Measurements from ENCODE around the gene CDK14.

GRCh38 chr7:91226411-91226810, 630.3 kb downstream of the CDK14 start:
- TF ChIP-seq YY1 (IDR thresholded peaks at IDR 0.05; ENCODE audit: low read depth) (no peak), FOXM1 (IDR thresholded peaks at IDR 0.05; ENCODE audit: borderline replicate concordance, low read depth) (no peak), ZBTB7A (IDR thresholded peaks at IDR 0.05; ENCODE audit: low read depth) (no peak), CREB1 (IDR thresholded peaks at IDR 0.05; ENCODE audit: low read depth) (no peak)
- TF ChIP-seq, protein P1, sequence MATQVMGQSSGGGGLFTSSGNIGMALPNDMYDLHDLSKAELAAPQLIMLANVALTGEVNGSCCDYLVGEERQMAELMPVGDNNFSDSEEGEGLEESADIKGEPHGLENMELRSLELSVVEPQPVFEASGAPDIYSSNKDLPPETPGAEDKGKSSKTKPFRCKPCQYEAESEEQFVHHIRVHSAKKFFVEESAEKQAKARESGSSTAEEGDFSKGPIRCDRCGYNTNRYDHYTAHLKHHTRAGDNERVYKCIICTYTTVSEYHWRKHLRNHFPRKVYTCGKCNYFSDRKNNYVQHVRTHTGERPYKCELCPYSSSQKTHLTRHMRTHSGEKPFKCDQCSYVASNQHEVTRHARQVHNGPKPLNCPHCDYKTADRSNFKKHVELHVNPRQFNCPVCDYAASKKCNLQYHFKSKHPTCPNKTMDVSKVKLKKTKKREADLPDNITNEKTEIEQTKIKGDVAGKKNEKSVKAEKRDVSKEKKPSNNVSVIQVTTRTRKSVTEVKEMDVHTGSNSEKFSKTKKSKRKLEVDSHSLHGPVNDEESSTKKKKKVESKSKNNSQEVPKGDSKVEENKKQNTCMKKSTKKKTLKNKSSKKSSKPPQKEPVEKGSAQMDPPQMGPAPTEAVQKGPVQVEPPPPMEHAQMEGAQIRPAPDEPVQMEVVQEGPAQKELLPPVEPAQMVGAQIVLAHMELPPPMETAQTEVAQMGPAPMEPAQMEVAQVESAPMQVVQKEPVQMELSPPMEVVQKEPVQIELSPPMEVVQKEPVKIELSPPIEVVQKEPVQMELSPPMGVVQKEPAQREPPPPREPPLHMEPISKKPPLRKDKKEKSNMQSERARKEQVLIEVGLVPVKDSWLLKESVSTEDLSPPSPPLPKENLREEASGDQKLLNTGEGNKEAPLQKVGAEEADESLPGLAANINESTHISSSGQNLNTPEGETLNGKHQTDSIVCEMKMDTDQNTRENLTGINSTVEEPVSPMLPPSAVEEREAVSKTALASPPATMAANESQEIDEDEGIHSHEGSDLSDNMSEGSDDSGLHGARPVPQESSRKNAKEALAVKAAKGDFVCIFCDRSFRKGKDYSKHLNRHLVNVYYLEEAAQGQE (IDR thresholded peaks at IDR 0.05; ENCODE audit: low read depth), result no peak
